Left cardiac atrium (tissue), 4 donors: ENCODE results near the gene LARGE1. TPM values are rescaled to one million over a fixed set of nuclear protein-coding genes. Genes with fewer than 3 reads are reported as not detected.

Experiments
- ATAC-seq, 2 donors: fragments of 200-7000 bp; cut with Tn5 transposase; one replicate each; pipeline ENCODE4 v1.9.1; 2020; ENCODE audit warnings: mild to moderate bottlenecking in 2 of 2, moderate library complexity in 2 of 2
- DNase-seq: peaks from one replicate; pipeline ENCODE4 v3.0.0-alpha.2; 2020
- intact Hi-C, 2 donors: fragments of 100-400 bp; cut with DNase I; formaldehyde crosslinking; loops; one replicate each; pipeline versions ENCODE4 v1.14.1 to v1.15.1; 2022 to 2023
- total RNA-seq, 2 donors: library from RNA; stranded (reverse); fragmentation: NEBNext Ultra II Directional; extraction: Animal tissue kit (Norgen Biotek cat#: 25700); gene quantifications; one replicate each; pipeline ENCODE4 v1.2.1, GENCODE V29; 2021
- donor health status: DM: no; HTN: yes; CAD: no.
- donor health status: DM: no; HTN: yes; CAD: no; lungs with severe emphysema.
- donor health status: DM: yes; HTN: yes; CAD: no.
- donor health status: Dilated cardiomyopathy.

Gene LARGE1
- total RNA-seq, 2 donors from 2014 or later, result 66.5 to 103 TPM

GRCh38 chr22:33666279-33666960 lies 253.9 kb downstream of the LARGE1 start:
- ATAC-seq (no peak), DNase-seq (no peak)
- intact Hi-C loops, result no loop called here

- intact Hi-C loops, result no loop called here
- peak; percentile 12 to 78 for ATAC-seq
Observed at GRCh38 chr22:33659448-33659847, 260.8 kb downstream of the LARGE1 start.

GRCh38 chr22:33658775-33659174 lies 261.5 kb downstream of the LARGE1 start:
- peak; percentile 48 for DNase-seq
- ATAC-seq, result peak; percentile 76 to 87
- intact Hi-C loops, result no loop called here

More at GRCh38 chr22:33659448-33659847, 260.8 kb downstream of the LARGE1 start:
- no peak for DNase-seq

DNA sequence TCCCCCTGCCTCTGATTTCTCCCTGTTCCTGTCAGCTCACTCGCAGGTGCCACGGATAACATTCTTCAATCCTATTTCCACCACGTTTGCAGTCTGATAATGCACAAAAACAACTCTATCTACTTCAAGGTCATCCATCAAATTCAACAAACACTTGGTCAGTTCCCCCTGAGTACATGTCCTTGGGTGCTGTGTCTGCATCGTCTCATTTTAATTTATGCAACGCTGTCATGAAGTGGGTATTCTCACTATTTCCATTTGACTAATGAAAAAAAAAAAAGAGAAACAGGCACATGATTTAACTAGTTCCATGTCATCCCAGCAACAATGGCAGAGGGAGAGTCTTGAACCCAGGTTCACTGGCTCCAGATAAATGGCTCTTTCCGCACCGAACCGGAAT lies 262.6 kb downstream of the LARGE1 start:
- intact Hi-C loops, result no loop called here
- ATAC-seq, result no peak
- DNase-seq, result no peak

DNA sequence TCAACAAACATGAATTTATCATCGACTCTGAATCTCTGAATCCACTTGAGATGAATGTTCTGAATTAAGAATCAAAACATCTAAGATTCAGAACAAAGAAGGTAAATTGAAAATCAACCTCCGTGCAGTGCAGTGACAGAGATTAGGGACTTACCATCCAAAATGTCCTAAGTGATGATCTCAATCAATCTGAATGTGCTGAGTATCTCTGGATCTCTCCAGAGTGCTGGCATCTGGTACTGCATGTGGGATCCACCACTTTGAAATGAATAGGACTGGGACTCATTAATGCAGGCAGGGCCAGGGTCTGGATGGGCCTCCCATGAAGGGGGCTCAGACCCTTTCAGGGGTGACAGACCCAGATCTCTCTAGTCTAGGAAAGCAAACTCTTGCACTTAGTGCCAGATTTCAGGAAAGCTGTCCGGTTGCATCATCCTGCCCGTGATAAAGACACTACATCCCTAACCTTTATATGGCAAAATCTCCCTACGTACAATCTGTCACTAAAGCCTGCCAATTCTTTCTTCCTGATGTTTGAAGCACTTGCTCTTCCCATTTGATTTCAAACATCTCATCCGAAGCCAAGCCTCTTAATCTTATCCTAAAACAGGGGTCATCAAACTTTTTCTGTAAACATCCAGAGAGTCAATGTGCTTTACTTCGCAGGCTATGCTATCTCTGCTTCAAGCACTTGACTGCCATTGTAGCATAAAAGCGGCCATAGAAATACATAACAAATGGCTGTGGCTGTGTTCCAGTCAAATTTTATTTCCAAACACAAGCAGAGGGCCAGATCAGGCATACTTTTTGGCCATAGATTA lies 263.3 kb downstream of the LARGE1 start:
- ATAC-seq (peak; percentile 13 to 42), DNase-seq (no peak)
- intact Hi-C loops, result no loop called here

GRCh38 chr22:33654173-33654895 lies 265.9 kb downstream of the LARGE1 start:
- ATAC-seq (no peak), DNase-seq (no peak)
- intact Hi-C loops, result no loop called here

- ATAC-seq, result no peak
- intact Hi-C loops, result no loop called here
Observed at GRCh38 chr22:33653532-33654063, 266.7 kb downstream of the LARGE1 start.

DNA sequence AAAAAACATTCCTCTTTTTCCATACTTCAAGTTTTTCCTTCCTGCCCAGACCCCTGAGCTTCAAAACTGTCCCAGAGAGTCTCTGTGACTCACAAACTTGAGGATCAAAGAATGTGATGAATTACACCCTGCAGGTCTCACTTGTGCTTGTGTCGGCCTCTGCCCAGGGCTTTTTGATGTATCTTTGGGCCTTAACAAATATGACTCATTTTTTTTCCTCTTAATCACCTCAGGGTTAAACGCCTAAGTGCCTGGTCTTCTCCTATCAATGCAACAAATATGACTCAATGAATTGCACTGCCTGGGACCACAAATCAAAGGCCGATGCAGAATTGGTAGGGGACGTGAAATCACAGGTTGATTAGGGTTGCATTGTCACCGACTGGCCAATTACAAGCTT lies 267.7 kb downstream of the LARGE1 start:
- ATAC-seq (no peak), DNase-seq (no peak)
- intact Hi-C loops, result no loop called here

More at GRCh38 chr22:33653532-33654063, 266.7 kb downstream of the LARGE1 start:
- DNase-seq, result no peak

DNA sequence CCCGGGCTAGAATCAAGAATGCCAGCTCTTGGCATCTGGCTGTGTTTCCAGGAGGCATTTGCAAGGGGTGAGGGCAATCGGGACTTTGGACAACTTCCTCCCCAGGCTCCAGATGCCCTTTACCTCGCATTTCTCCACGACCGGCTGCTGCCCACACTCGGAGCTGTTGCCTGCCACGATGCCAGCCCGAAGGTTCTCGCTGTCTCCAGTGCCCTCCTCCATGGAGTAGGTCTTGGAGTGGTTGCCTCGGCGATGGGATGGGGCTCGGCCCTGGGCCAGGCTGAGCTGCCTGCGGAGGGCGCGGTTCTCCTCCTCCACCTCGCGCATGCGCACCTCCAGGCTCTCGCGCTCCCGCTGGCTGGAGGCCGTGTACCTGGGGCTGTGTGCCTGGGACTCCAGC lies 270.0 kb downstream of the LARGE1 start:
- intact Hi-C loops, result no loop called here
- ATAC-seq, result peak; percentile 42 to 77

GRCh38 chr22:33648478-33648877 lies 271.8 kb downstream of the LARGE1 start:
- DNase-seq (no peak), ATAC-seq (peak in 1 of 2 donors; percentile 74)

More for the DNA sequence above, 270.0 kb downstream of the LARGE1 start:
- no peak for DNase-seq

DNA sequence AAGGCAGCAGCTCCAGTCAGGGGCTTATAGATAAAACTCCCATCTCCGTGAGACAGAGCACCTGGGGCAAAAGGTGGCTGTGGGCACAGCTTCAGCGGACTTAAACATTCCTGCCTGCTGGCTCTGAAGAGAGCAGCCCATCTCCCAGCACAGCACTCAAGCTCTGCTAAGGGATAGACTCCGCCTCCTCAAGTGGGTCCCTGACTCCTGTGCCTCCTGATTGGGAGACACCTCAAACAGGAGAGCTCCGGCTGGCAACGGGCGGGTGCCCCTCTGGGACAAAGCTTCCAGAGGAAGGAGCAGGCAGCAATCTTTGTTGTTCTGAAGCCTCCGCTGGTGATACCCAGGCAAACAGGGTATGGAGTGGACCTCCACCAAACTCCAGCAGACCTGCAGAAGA lies 279.4 kb downstream of the LARGE1 start:
- intact Hi-C loops, result no loop called here
- no peak for DNase-seq
- ATAC-seq, result no peak

More at GRCh38 chr22:33648478-33648877, 271.8 kb downstream of the LARGE1 start:
- intact Hi-C loops, result no loop called here

GRCh38 chr22:33639588-33640254 lies 280.6 kb downstream of the LARGE1 start:
- DNase-seq (no peak), ATAC-seq (peak; percentile 58 to 72)
- intact Hi-C loops, result no loop called here

DNA sequence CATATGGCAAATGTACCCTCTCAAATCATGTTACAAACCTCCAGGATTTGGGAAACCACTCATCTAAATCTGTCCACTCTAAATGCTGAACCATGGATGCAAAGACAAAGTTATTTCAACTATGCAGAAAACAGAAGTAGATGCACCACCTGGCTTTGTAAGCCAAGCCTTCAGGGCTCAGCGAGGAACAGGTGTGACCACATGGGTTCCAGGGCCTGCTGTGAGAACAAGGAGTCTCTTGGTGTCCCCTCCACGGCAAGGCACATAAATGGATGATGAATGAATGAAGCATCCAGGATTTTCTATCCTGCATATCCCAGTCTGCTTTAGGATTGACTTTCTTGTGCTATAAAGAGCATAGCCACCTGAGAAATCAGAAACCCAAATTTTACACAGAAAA lies 284.5 kb downstream of the LARGE1 start:
- DNase-seq (no peak), ATAC-seq (no peak)
- intact Hi-C loops, result no loop called here

DNA sequence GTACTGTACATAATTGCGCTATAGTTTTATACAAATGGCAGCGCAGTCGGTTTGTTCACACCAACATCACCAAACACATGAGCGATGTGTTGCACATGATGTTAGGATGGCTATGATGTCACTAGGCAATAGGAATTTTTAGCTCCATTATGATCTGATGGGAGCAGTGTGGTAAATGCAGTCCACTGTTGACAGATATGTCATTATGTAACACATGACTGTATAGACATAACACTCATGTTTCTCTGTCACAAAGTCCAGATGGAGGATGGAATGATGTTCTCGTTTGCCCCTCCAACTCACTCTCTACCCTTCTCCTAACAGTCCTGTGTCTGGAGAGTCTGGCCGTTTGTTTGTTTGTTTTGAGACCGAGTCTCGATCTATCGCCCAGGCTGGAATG lies 288.5 kb downstream of the LARGE1 start:
- intact Hi-C loops, result no loop called here
- ATAC-seq, result no peak
- DNase-seq, result no peak

- ATAC-seq (no peak), DNase-seq (no peak)
Observed at GRCh38 chr22:33625959-33626358, 294.3 kb downstream of the LARGE1 start.

GRCh38 chr22:33620085-33620484 lies 300.2 kb downstream of the LARGE1 start:
- DNase-seq (no peak), ATAC-seq (no peak)
- intact Hi-C loops, result no loop called here

More at GRCh38 chr22:33625959-33626358, 294.3 kb downstream of the LARGE1 start:
- intact Hi-C loops, result no loop called here

GRCh38 chr22:33606504-33606903 lies 313.8 kb downstream of the LARGE1 start:
- ATAC-seq, result peak in 1 of 2 donors; percentile 50
- intact Hi-C loops, result no loop called here

GRCh38 chr22:33605666-33606065 lies 314.6 kb downstream of the LARGE1 start:
- intact Hi-C loops, result no loop called here
- ATAC-seq, result peak; percentile 95 to 96
- DNase-seq, result peak; percentile 61

More at GRCh38 chr22:33606504-33606903, 313.8 kb downstream of the LARGE1 start:
- DNase-seq, result no peak

GRCh38 chr22:33605221-33605620 lies 315.1 kb downstream of the LARGE1 start:
- intact Hi-C loops, result no loop called here
- ATAC-seq (no peak), DNase-seq (no peak)
